Measurements from ENCODE around the gene CYB561D2.
A peak's percentile ranks its signal among the peaks of the same experiment; 100 is the strongest.

DNA sequence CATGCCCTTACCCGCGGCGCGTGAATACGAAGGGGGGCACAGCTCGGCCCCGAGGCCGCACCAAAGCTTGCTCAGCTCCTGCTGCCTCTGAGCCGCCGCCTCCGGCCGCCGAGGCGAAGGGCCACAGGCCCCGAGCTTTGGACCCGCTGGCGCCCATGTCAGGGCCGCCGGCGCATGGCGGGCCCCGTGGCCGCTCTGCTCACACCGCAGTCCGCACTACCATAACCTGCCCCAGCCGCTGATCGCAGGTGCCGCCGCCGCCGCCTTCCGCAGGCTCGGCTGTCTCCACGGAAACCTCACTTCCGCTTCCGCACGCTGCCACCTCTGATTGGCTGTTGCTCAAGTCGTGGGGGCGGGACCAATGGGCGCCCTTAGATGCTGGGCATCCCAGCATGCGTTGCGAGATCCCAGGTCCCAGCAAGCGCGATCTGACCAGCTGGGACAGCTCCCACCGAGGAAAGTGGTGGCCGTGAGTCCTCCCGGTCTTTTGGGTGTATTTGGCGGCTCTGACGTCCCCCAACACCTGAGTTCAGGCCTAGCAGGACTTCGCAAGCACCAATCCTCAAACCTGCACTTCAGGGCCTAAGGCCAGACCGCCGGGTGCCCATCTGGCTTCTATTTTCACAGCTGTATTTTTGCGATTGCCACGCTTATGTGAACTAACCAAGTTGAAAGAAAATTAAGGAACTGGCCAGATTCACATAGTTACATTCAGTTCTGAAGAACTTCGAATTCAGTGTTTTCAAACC is 22.5 kb upstream of the CYB561D2 start, which contains the start of gene TUSC2:
- peak; percentile 66 for TF ChIP-seq POLR2A (IDR thresholded peaks at IDR 0.05)
- TF ChIP-seq, protein P1, sequence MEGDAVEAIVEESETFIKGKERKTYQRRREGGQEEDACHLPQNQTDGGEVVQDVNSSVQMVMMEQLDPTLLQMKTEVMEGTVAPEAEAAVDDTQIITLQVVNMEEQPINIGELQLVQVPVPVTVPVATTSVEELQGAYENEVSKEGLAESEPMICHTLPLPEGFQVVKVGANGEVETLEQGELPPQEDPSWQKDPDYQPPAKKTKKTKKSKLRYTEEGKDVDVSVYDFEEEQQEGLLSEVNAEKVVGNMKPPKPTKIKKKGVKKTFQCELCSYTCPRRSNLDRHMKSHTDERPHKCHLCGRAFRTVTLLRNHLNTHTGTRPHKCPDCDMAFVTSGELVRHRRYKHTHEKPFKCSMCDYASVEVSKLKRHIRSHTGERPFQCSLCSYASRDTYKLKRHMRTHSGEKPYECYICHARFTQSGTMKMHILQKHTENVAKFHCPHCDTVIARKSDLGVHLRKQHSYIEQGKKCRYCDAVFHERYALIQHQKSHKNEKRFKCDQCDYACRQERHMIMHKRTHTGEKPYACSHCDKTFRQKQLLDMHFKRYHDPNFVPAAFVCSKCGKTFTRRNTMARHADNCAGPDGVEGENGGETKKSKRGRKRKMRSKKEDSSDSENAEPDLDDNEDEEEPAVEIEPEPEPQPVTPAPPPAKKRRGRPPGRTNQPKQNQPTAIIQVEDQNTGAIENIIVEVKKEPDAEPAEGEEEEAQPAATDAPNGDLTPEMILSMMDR (IDR thresholded peaks at IDR 0.05): no peak

All from ovary (tissue), 3 donors.